ENCODE measurements around the gene REEP6. TPM values are rescaled to one million over a fixed set of nuclear protein-coding genes. Genes with fewer than 3 reads are reported as not detected.

The REEP6 gene
- total and polyA plus RNA-seq, 2 of the 4 experiments (the other 2 are of a cell fraction) = 1.3 to 2.2 TPM

DNA sequence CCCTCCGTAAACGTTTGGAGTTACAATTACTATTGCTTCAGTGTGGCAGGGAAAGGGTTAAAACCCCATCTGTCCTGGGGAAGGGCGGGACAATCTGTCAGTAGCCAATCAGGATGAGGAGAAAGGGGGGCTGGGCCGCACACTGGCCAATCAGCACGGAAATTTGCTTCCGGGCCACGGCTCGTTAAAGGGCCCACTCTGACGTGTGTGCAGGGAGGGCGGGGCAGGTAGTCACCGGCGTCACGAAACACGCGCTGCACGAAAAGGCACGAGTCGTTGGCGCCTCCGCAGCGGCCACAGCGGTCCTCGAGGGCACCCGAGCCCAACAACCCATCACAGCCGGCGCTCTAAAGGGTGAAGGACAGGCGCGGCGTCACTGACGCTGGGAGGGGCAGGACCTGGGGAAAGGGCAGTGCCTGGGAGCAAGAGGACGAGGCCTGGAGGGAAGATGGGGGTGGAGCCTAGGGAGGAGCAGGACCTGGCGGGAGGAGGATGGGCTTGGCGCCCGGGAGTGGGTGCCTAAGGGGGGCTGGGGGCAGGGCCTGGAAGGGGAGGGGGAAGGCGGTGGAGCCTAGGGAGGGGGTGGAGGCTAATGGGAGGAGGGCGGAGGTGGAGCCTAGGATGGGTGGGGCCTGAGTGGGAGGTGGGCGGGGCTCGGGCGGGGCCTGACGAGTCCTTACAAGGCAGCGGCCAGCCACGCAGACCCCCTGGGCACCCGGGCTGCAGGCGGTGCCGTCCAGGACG is 17.0 kb downstream of the REEP6 start:
- peak overlapping the region; percentile 9; the same call in 1 of the 2 replicates for H3K9ac ChIP-seq (ENCODE audit: low read depth, low read length)
- H3K9me1 ChIP-seq (ENCODE audit: insufficient read depth, low read length) = no peaks in the 10 kb centered on the region; the same call in 1 of the 2 replicates
- peak; percentile 86 for ATAC-seq (ENCODE audit: low read depth)
- peak overlapping the region; percentile 44 for H3K4me3 ChIP-seq (ENCODE audit: insufficient read depth, low read depth, low read length)
- H3K56ac ChIP-seq (ENCODE audit: extremely low read depth, insufficient read depth, low read length) = no peak overlapping the region; the same call in 1 of the 2 replicates
- 0 out of 2 replicates have a peak overlapping the region, but pooled peaks have one; percentile 1 for H2BK20ac ChIP-seq (ENCODE audit: low read depth, low read length)
- peaks cover 4 to 15% of the 10 kb centered on the region in 2 experiments; a peak in 1 of 4 replicates for H3K79me1 ChIP-seq (ENCODE audit: low read depth in 1 of 2, low read length in 2 of 2)
- POLR2A ChIA-PET (ENCODE audit: unreplicated experiment) = no interaction called here
- intact Hi-C loops (cut with micrococcal nuclease) (no loop called here), in situ Hi-C loops (cut with MboI; ENCODE audit: low sequenced_read_pairs) (no loop called here), dilution Hi-C loops (cut with HindIII; ENCODE audit: low sequenced_read_pairs, unreplicated experiment) (no loop called here)
- peaks cover 13% of the 10 kb centered on the region for H3K36me3 ChIP-seq (ENCODE audit: control insufficient read depth, insufficient read depth, low read length)
- peak overlapping the region; percentile 39 for H4K5ac ChIP-seq (ENCODE audit: low read depth, low read length)
- H3K14ac ChIP-seq (replicated peaks; ENCODE audit: low read depth, low read length) = peak overlapping the region; percentile 30; the same call in 1 of the 2 replicates
- peaks cover 3% of the 10 kb centered on the region; the same call in 1 of the 2 replicates for H3K27me3 ChIP-seq (ENCODE audit: control insufficient read depth, insufficient read depth, low read length)
- no peaks in the 10 kb centered on the region; the same call in 1 of the 2 replicates for H4K20me1 ChIP-seq (ENCODE audit: insufficient read depth, low read length)
- H3K4me2 ChIP-seq (ENCODE audit: low read depth, low read length) = peak overlapping the region; percentile 64
- H2AFZ ChIP-seq (replicated peaks; ENCODE audit: low read length, poor library complexity) = peak overlapping the region; percentile 98
- peak overlapping the region; percentile 81 for H3K4ac ChIP-seq (ENCODE audit: low read depth, low read length)
- peak overlapping the region; percentile 62 for H3K27ac ChIP-seq (ENCODE audit: insufficient read depth, low read length)
- peak overlapping the region; percentile 82; the same call in 1 of the 2 replicates for H4K91ac ChIP-seq (ENCODE audit: insufficient read depth, low read depth, low read length)
- no peaks in the 10 kb centered on the region for H3K9me3 ChIP-seq (ENCODE audit: control insufficient read depth, insufficient read depth, low read length)
- no TSS peak for BruUV-seq (replicated peaks)
- peaks cover 9% of the 10 kb centered on the region for H3K4me1 ChIP-seq (ENCODE audit: control insufficient read depth, insufficient read depth, low read length)
- peak; percentile 95 for DNase-seq
- CTCF ChIA-PET = no interaction called here
- H2AK9ac ChIP-seq (replicated peaks; ENCODE audit: low read depth, low read length, poor library complexity) = peak overlapping the region; percentile 90
- H2AK5ac ChIP-seq (ENCODE audit: low read depth, low read length) = peak overlapping the region; percentile 76; the same call in 1 of the 2 replicates
- H4K8ac ChIP-seq (ENCODE audit: low read depth in 2 of 2, low read length in 2 of 2) = peak overlapping the region; percentile 51 to 86; a peak in 3 of 4 replicates
- WGBS, 2 experiments (ENCODE audit: extremely low coverage in 2 of 2, insufficient read length in 1 of 2) = 1% methylated on average over 14 of the region's 46 CpGs; no CpG with 5 or more reads in 1 of the 2 experiments
- H2BK5ac ChIP-seq (ENCODE audit: low read depth, low read length, poor library complexity, severe bottlenecking) = peak overlapping the region; percentile 69
- 0 out of 2 replicates have a peak overlapping the region, but pooled peaks have one; percentile 39 for H3K23ac ChIP-seq (ENCODE audit: low read depth, low read length)
- H3K18ac ChIP-seq (ENCODE audit: low read depth, low read length) = peak overlapping the region; percentile 3; the same call in 1 of the 2 replicates
- peak overlapping the region; percentile 48; the same call in 1 of the 2 replicates for H2BK120ac ChIP-seq (ENCODE audit: low read depth, low read length)
- H2BK15ac ChIP-seq (ENCODE audit: low read depth, low read length) = no peak overlapping the region
- TF ChIP-seq CHD1 (IDR thresholded peaks at IDR 0.05; ENCODE audit: low read depth, low read length) (no peak), NFE2L2 (IDR thresholded peaks at IDR 0.05; ENCODE audit: low read depth, low read length) (no peak), MAZ (IDR thresholded peaks at IDR 0.05; ENCODE audit: borderline replicate concordance, low read depth, low read length) (peak; percentile 87), FOS (IDR thresholded peaks at IDR 0.05; ENCODE audit: low read depth, low read length) (peak; percentile 66; the same call in 1 of the 2 replicates), MXI1 (IDR thresholded peaks at IDR 0.05; ENCODE audit: borderline replicate concordance, low read depth, low read length) (peak; percentile 79; the same call in 1 of the 2 replicates), POLR2A (IDR thresholded peaks at IDR 0.05; ENCODE audit: low read depth, low read length) (no peak), BHLHE40 (IDR thresholded peaks at IDR 0.05; ENCODE audit: low read depth, low read length) (peak; percentile 96), CEBPB (IDR thresholded peaks at IDR 0.05; ENCODE audit: low read depth, low read length) (no peak), RCOR1 (IDR thresholded peaks at IDR 0.05; ENCODE audit: insufficient replicate concordance, low read length) (no peak), SMC3 (IDR thresholded peaks at IDR 0.05; ENCODE audit: low read depth, low read length) (no peak)
- TF ChIP-seq, protein P1, sequence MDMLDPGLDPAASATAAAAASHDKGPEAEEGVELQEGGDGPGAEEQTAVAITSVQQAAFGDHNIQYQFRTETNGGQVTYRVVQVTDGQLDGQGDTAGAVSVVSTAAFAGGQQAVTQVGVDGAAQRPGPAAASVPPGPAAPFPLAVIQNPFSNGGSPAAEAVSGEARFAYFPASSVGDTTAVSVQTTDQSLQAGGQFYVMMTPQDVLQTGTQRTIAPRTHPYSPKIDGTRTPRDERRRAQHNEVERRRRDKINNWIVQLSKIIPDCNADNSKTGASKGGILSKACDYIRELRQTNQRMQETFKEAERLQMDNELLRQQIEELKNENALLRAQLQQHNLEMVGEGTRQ (IDR thresholded peaks at IDR 0.05; ENCODE audit: low read depth, low read length) = peak; percentile 61; the same call in 1 of the 2 replicates
- TF ChIP-seq, protein P2, sequence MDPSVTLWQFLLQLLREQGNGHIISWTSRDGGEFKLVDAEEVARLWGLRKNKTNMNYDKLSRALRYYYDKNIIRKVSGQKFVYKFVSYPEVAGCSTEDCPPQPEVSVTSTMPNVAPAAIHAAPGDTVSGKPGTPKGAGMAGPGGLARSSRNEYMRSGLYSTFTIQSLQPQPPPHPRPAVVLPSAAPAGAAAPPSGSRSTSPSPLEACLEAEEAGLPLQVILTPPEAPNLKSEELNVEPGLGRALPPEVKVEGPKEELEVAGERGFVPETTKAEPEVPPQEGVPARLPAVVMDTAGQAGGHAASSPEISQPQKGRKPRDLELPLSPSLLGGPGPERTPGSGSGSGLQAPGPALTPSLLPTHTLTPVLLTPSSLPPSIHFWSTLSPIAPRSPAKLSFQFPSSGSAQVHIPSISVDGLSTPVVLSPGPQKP (IDR thresholded peaks at IDR 0.05; ENCODE audit: borderline replicate concordance, low read depth, low read length) = no peak
- TF ChIP-seq, protein P3, sequence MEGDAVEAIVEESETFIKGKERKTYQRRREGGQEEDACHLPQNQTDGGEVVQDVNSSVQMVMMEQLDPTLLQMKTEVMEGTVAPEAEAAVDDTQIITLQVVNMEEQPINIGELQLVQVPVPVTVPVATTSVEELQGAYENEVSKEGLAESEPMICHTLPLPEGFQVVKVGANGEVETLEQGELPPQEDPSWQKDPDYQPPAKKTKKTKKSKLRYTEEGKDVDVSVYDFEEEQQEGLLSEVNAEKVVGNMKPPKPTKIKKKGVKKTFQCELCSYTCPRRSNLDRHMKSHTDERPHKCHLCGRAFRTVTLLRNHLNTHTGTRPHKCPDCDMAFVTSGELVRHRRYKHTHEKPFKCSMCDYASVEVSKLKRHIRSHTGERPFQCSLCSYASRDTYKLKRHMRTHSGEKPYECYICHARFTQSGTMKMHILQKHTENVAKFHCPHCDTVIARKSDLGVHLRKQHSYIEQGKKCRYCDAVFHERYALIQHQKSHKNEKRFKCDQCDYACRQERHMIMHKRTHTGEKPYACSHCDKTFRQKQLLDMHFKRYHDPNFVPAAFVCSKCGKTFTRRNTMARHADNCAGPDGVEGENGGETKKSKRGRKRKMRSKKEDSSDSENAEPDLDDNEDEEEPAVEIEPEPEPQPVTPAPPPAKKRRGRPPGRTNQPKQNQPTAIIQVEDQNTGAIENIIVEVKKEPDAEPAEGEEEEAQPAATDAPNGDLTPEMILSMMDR (conservative IDR thresholded peaks at IDR 0.05; ENCODE audit: low read depth, low read length) = no peak
